Measurements from ENCODE around the gene UBE2D2.

The UBE2D2 gene

GRCh38 chr5:139636975-139637408, 75.9 kb downstream of the UBE2D2 start:
- no peak for DNase-seq

GRCh38 chr5:139637438-139638089, 76.4 kb downstream of the UBE2D2 start:
- peak; percentile 58 to 90 for DNase-seq

- DNase-seq: peak; percentile 61 to 82
Observed at GRCh38 chr5:139638090-139638735, 77.1 kb downstream of the UBE2D2 start.

GRCh38 chr5:139638736-139639618, 77.8 kb downstream of the UBE2D2 start:
- peak; percentile 56 to 77 for DNase-seq

GRCh38 chr5:139639619-139640380, 78.7 kb downstream of the UBE2D2 start:
- DNase-seq: peak in 1 of 2 experiments; percentile 47

- no peak for DNase-seq
Observed at GRCh38 chr5:139640421-139641115, 79.4 kb downstream of the UBE2D2 start.

GRCh38 chr5:139641116-139642080, 80.3 kb downstream of the UBE2D2 start:
- no peak for DNase-seq

GRCh38 chr5:139642213-139642612, 81.1 kb downstream of the UBE2D2 start:
- DNase-seq: no peak

GRCh38 chr5:139642891-139643871, 82.0 kb downstream of the UBE2D2 start:
- no peak for DNase-seq

GRCh38 chr5:139644001-139644456, 82.9 kb downstream of the UBE2D2 start:
- DNase-seq: no peak

GRCh38 chr5:139644646-139645429, 83.7 kb downstream of the UBE2D2 start:
- DNase-seq: no peak

- DNase-seq: no peak
Observed at GRCh38 chr5:139645430-139645871, 84.3 kb downstream of the UBE2D2 start.

- no peak for DNase-seq
Observed at GRCh38 chr5:139646111-139646510, 85.0 kb downstream of the UBE2D2 start.

GRCh38 chr5:139646912-139647505, 85.9 kb downstream of the UBE2D2 start:
- DNase-seq: no peak

GRCh38 chr5:139647506-139648204, 86.5 kb downstream of the UBE2D2 start:
- DNase-seq: no peak

GRCh38 chr5:139648205-139649081, 87.3 kb downstream of the UBE2D2 start, which contains the start of gene CXXC5:
Gene CXXC5, plus strand, starts transcription at chr5:139648349. Its CDS starts 32,175 bp downstream, at chr5:139680524.
- peak in 1 of 2 experiments; percentile 76 for DNase-seq
